Measurements from ENCODE around the gene PRR23E. TPM values are rescaled to one million over a fixed set of nuclear protein-coding genes. Genes with fewer than 3 reads are reported as not detected.

PRR23E gene
- total and polyA plus RNA-seq, 4 donors = not detected

GRCh38 chr3:127237835-127238234 is 44.9 kb downstream of the PRR23E start:
- no peak overlapping the region for H3K27ac ChIP-seq (ENCODE audit: low read depth, low read length)
- no peaks in the 10 kb centered on the region for H3K9me3 ChIP-seq (ENCODE audit: control insufficient read depth, insufficient read depth, low read length)
- H3K4me3 ChIP-seq (ENCODE audit: low read depth, low read length) = no peak overlapping the region
- no peak for DNase-seq (ENCODE audit: low read depth in 4 of 6, low spot score in 6 of 6)
- no peaks in the 10 kb centered on the region for H3K36me3 ChIP-seq (ENCODE audit: control insufficient read depth, insufficient read depth, low read length)
- no peaks in the 10 kb centered on the region for H3K4me1 ChIP-seq (ENCODE audit: control insufficient read depth, insufficient read depth, low read length)
- H3K27me3 ChIP-seq (ENCODE audit: control insufficient read depth, insufficient read depth, low read length) = no peaks in the 10 kb centered on the region
- WGBS (ENCODE audit: insufficient coverage) = no CpG with 5 or more reads among the region's 3 CpGs

DNA sequence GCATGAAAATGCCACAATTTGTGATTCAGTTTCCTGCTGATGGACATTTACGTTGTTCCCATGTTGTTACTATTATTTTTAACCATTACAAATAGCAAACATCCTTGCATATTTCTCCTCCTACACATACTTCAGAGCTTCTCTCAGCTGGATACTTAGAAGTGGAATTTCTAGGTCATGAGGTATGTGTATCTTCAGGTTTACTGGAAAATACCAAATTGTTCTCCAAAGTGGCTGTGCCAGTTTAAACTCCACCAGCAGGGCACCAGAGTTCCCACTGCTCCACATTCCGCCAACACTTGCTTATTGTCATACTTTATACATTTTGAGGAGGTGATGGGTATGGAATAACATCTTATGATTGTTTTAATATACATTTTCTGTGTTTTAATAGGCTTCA is 45.7 kb downstream of the PRR23E start:
- no peak for DNase-seq (ENCODE audit: low read depth in 4 of 6, low spot score in 6 of 6)
- Histone ChIP-seq H3K9me3 (ENCODE audit: control insufficient read depth, insufficient read depth, low read length) (no peaks in the 10 kb centered on the region), H3K4me1 (ENCODE audit: control insufficient read depth, insufficient read depth, low read length) (no peaks in the 10 kb centered on the region), H3K27ac (ENCODE audit: low read depth, low read length) (no peak overlapping the region), H3K4me3 (ENCODE audit: low read depth, low read length) (no peak overlapping the region), H3K36me3 (ENCODE audit: control insufficient read depth, insufficient read depth, low read length) (no peaks in the 10 kb centered on the region), H3K27me3 (ENCODE audit: control insufficient read depth, insufficient read depth, low read length) (no peaks in the 10 kb centered on the region)
- 100% methylated on average over 1 of the region's 2 CpGs for WGBS (ENCODE audit: insufficient coverage)

GRCh38 chr3:127247292-127247691 is 54.4 kb downstream of the PRR23E start:
- Histone ChIP-seq H3K4me1 (ENCODE audit: control insufficient read depth, insufficient read depth, low read length) (no peaks in the 10 kb centered on the region), H3K36me3 (ENCODE audit: control insufficient read depth, insufficient read depth, low read length) (no peaks in the 10 kb centered on the region), H3K27ac (ENCODE audit: low read depth, low read length) (no peak overlapping the region), H3K9me3 (ENCODE audit: control insufficient read depth, insufficient read depth, low read length) (peaks cover 2% of the 10 kb centered on the region), H3K27me3 (ENCODE audit: control insufficient read depth, insufficient read depth, low read length) (no peaks in the 10 kb centered on the region), H3K4me3 (ENCODE audit: low read depth, low read length) (no peak overlapping the region)
- DNase-seq (ENCODE audit: low read depth in 4 of 6, low spot score in 6 of 6) = no peak
- WGBS (ENCODE audit: insufficient coverage) = 100% methylated on average over 1 of the region's 1 CpG

Small RNA genes lying within 50 kb of the gene (small RNA-seq; reads per million reads assigned to genes)
- gene RF00019 (ENCODE audit: low replicate concordance) (not detected), gene RNU6-1047P (ENCODE audit: low replicate concordance) (not detected)

Other genes with a start within 250 kb of the PRR23E start
- gene PLXNA1, start 210.0 kb upstream of the PRR23E start, total RNA-seq = 10 to 100 TPM; 26.3 to 30.1 TPM
- 10 to 100 TPM; 59.9 to 65.9 TPM for gene PLXNA1, start 210.0 kb upstream of the PRR23E start, polyA plus RNA-seq (ENCODE audit: insufficient read length in 2 of 2)
- not detected for gene PRR20G, start 94.9 kb downstream of the PRR23E start, total RNA-seq
- gene PRR20G, start 94.9 kb downstream of the PRR23E start, polyA plus RNA-seq (ENCODE audit: insufficient read length in 2 of 2) = not detected